Measurements from ENCODE around the gene ZNFX1. TPM values are rescaled to one million over a fixed set of nuclear protein-coding genes. Genes with fewer than 3 reads are reported as not detected.
A peak's percentile ranks its signal among the peaks of the same experiment; 100 is the strongest.

ZNFX1 gene
- total and polyA plus RNA-seq, 9 of the 15 experiments (the other 6 are each of a cell fraction or from before 2014, with no cell fraction given) = 3.8 to 13.8 (median 10.3) TPM

- Histone ChIP-seq H3K9me1 (ENCODE audit: control insufficient read depth, insufficient read depth, low read length) (peaks cover 12% of the 10 kb centered on the region), H3K27ac (ENCODE audit: extremely low read depth, low read depth, low read length) (peak overlapping the region; percentile 66), H3K4me2 (ENCODE audit: insufficient read depth, low read length) (no peak overlapping the region), H3K4me1 (replicated peaks in 1 of 2; ENCODE audit: control insufficient read depth in 2 of 2, insufficient read depth in 2 of 2, low read length in 2 of 2) (peaks cover 7 to 41% of the 10 kb centered on the region in 2 experiments; a peak in 4 of 5 replicates), H3K9me3 (replicated peaks; ENCODE audit: control insufficient read depth, insufficient read depth, low read depth, low read length) (no peaks in the 10 kb centered on the region; the same call in 1 of the 2 replicates), H3K9ac (ENCODE audit: insufficient read depth in 1 of 2, low read depth in 2 of 2, low read length in 2 of 2) (no peak overlapping the region), H3K79me2 (ENCODE audit: control insufficient read depth, insufficient read depth, low read length) (peaks cover 57% of the 10 kb centered on the region), H4K20me1 (replicated peaks; ENCODE audit: control insufficient read depth, insufficient read depth, low read length) (peaks cover 65% of the 10 kb centered on the region), H3K36me3 (ENCODE audit: control insufficient read depth, insufficient read depth, low read length) (peaks cover 79% of the 10 kb centered on the region), H3K4me3 (no peak overlapping the region), H2AFZ (ENCODE audit: low read depth, low read length) (no peak overlapping the region), H3K27me3 (ENCODE audit: control insufficient read depth in 2 of 2, insufficient read depth in 2 of 2, low read length in 2 of 2) (no peaks in the 10 kb centered on the region)
- WGBS (ENCODE audit: insufficient coverage, low coverage, missing lambda C conversion rate) = 90% methylated on average over 2 of the region's 2 CpGs
- in situ Hi-C loops (cut with MboI) (no loop called here), intact Hi-C loops (cut with micrococcal nuclease) (no loop called here)
- no peak for FAIRE-seq
- peak in 1 of 4 experiments; percentile 19 for DNase-seq (ENCODE audit: extremely low read depth in 1 of 4, low spot score in 3 of 4)
- no TSS peak for BruUV-seq (replicated peaks)
- TF ChIP-seq PHF8 (IDR thresholded peaks at IDR 0.05; ENCODE audit: borderline replicate concordance, low read length) = no peak
- TF ChIP-seq RBM39 (optimal IDR thresholded peaks at IDR 0.05; ENCODE audit: low read depth, low read length) = peak; percentile 47
- peak; percentile 62 for TF ChIP-seq POLR2AphosphoS5 (IDR thresholded peaks at IDR 0.05; ENCODE audit: control insufficient read depth, insufficient read depth, low read depth, low read length)
- TF ChIP-seq POLR2B (IDR thresholded peaks at IDR 0.05; ENCODE audit: low read depth, partially characterized antibody) = peak; percentile 20
- peak; percentile 7 for TF ChIP-seq U2AF1 (optimal IDR thresholded peaks at IDR 0.05; ENCODE audit: low read depth, low read length)
- TF ChIP-seq E2F3 (CRISPR knock-in tag; IDR thresholded peaks at IDR 0.05) = no peak
- 0 out of 2 replicates have a peak, but pooled peaks have one; percentile 78 for TF ChIP-seq ATF3 (IDR thresholded peaks at IDR 0.05)
- TF ChIP-seq ATF3 (CRISPR knock-in tag; conservative IDR thresholded peaks at IDR 0.05) = no peak
- peak; percentile 57 for TF ChIP-seq SUPT5H (IDR thresholded peaks at IDR 0.05)
- TF ChIP-seq HNRNPUL1 (IDR thresholded peaks at IDR 0.05; ENCODE audit: low read length) = peak; percentile 74; the same call in 1 of the 2 replicates
- TF ChIP-seq CREB1 (IDR thresholded peaks at IDR 0.05) = 0 out of 2 replicates have a peak, but pooled peaks have one; percentile 5
- no peak for TF ChIP-seq CREB1 (CRISPR knock-in tag; IDR thresholded peaks at IDR 0.05)
- TF ChIP-seq KLF10 (CRISPR knock-in tag; IDR thresholded peaks at IDR 0.05) = no peak
- peak; percentile 8 for TF ChIP-seq SMAD1 (IDR thresholded peaks at IDR 0.05; ENCODE audit: low read depth, low read length, partially characterized antibody)
- peak; percentile 71 for TF ChIP-seq POLR2A (conservative IDR thresholded peaks at IDR 0.05)
- TF ChIP-seq CHD2 (IDR thresholded peaks at IDR 0.05; ENCODE audit: low read depth, low read length) = peak; percentile 4; the same call in 1 of the 2 replicates
- ATAC-seq = no peak
- ChIA-PET CTCF (ENCODE audit: low intra/inter-chr PET ratio) (no interaction called here), POLR2A (interaction anchor here (0.5 to 2.5 kb wide), 7 partner anchors 9 to 1573 kb away, joined by 3 to 24 read pairs (median 3); partner anchors contain the start of gene ZNFX1)
These were observed 10.4 kb upstream of the ZNFX1 start for GRCh38 chr20:49288250-49288751.
